ENCODE data around the gene HTR5A.

Gene HTR5A

GRCh38 chr7:155108144-155108901 is 38.2 kb downstream of the HTR5A start:
- no peak for TF ChIP-seq CTCF (IDR thresholded peaks at IDR 0.05; ENCODE audit: poor library complexity, severe bottlenecking)
- H3K36me3 ChIP-seq (ENCODE audit: low read depth): no peaks in the 10 kb centered on the region
- ATAC-seq (ENCODE audit: low read depth) (no peak), DNase-seq (ENCODE audit: low spot score) (no peak)
- no peak overlapping the region for H3K27ac ChIP-seq (ENCODE audit: poor library complexity, severe bottlenecking)
- no peaks in the 10 kb centered on the region for H3K9me3 ChIP-seq (ENCODE audit: severe bottlenecking)
- H3K4me1 ChIP-seq (ENCODE audit: insufficient read depth, poor library complexity, severe bottlenecking): no peaks in the 10 kb centered on the region
- H3K4me3 ChIP-seq (ENCODE audit: severe bottlenecking): no peak overlapping the region
- peaks cover 51% of the 10 kb centered on the region for H3K27me3 ChIP-seq (ENCODE audit: insufficient read depth, poor library complexity, severe bottlenecking)

- Histone ChIP-seq H3K27me3 (ENCODE audit: insufficient read depth, poor library complexity, severe bottlenecking) (peaks cover 57% of the 10 kb centered on the region), H3K4me3 (ENCODE audit: severe bottlenecking) (no peak overlapping the region), H3K9me3 (ENCODE audit: severe bottlenecking) (no peaks in the 10 kb centered on the region), H3K27ac (ENCODE audit: poor library complexity, severe bottlenecking) (no peak overlapping the region), H3K4me1 (ENCODE audit: insufficient read depth, poor library complexity, severe bottlenecking) (no peaks in the 10 kb centered on the region), H3K36me3 (ENCODE audit: low read depth) (no peaks in the 10 kb centered on the region)
- TF ChIP-seq CTCF (IDR thresholded peaks at IDR 0.05; ENCODE audit: poor library complexity, severe bottlenecking): no peak
- DNase-seq (ENCODE audit: low spot score) (no peak), ATAC-seq (ENCODE audit: low read depth) (no peak)
Measured at GRCh38 chr7:155109121-155109520, 39.0 kb downstream of the HTR5A start.

GRCh38 chr7:155115288-155115687 is 45.2 kb downstream of the HTR5A start:
- H3K36me3 ChIP-seq (ENCODE audit: low read depth): no peaks in the 10 kb centered on the region
- ATAC-seq (ENCODE audit: low read depth) (no peak), DNase-seq (ENCODE audit: low spot score) (no peak)
- no peak overlapping the region for H3K27ac ChIP-seq (ENCODE audit: poor library complexity, severe bottlenecking)
- TF ChIP-seq CTCF (IDR thresholded peaks at IDR 0.05; ENCODE audit: poor library complexity, severe bottlenecking): no peak
- H3K27me3 ChIP-seq (ENCODE audit: insufficient read depth, poor library complexity, severe bottlenecking): peaks cover 23% of the 10 kb centered on the region
- H3K9me3 ChIP-seq (ENCODE audit: severe bottlenecking): no peaks in the 10 kb centered on the region
- no peaks in the 10 kb centered on the region for H3K4me1 ChIP-seq (ENCODE audit: insufficient read depth, poor library complexity, severe bottlenecking)
- no peak overlapping the region for H3K4me3 ChIP-seq (ENCODE audit: severe bottlenecking)

- DNase-seq (ENCODE audit: low spot score): no peak
- no peak overlapping the region for H3K27ac ChIP-seq (ENCODE audit: poor library complexity, severe bottlenecking)
- no peak overlapping the region for H3K4me3 ChIP-seq (ENCODE audit: severe bottlenecking)
- TF ChIP-seq CTCF (IDR thresholded peaks at IDR 0.05; ENCODE audit: poor library complexity, severe bottlenecking): no peak
- no peaks in the 10 kb centered on the region for H3K36me3 ChIP-seq (ENCODE audit: low read depth)
- H3K4me1 ChIP-seq (ENCODE audit: insufficient read depth, poor library complexity, severe bottlenecking): no peaks in the 10 kb centered on the region
- no peaks in the 10 kb centered on the region for H3K9me3 ChIP-seq (ENCODE audit: severe bottlenecking)
- H3K27me3 ChIP-seq (ENCODE audit: insufficient read depth, poor library complexity, severe bottlenecking): peaks cover 9% of the 10 kb centered on the region
- no peak for ATAC-seq (ENCODE audit: low read depth)
Measured at GRCh38 chr7:155119801-155120382, 49.8 kb downstream of the HTR5A start.

GRCh38 chr7:155120460-155120859 is 50.3 kb downstream of the HTR5A start:
- H3K4me1 ChIP-seq (ENCODE audit: insufficient read depth, poor library complexity, severe bottlenecking): no peaks in the 10 kb centered on the region
- no peaks in the 10 kb centered on the region for H3K9me3 ChIP-seq (ENCODE audit: severe bottlenecking)
- H3K4me3 ChIP-seq (ENCODE audit: severe bottlenecking): no peak overlapping the region
- H3K36me3 ChIP-seq (ENCODE audit: low read depth): no peaks in the 10 kb centered on the region
- no peak for TF ChIP-seq CTCF (IDR thresholded peaks at IDR 0.05; ENCODE audit: poor library complexity, severe bottlenecking)
- H3K27me3 ChIP-seq (ENCODE audit: insufficient read depth, poor library complexity, severe bottlenecking): peaks cover 9% of the 10 kb centered on the region
- H3K27ac ChIP-seq (ENCODE audit: poor library complexity, severe bottlenecking): no peak overlapping the region
- DNase-seq (ENCODE audit: low spot score) (no peak), ATAC-seq (ENCODE audit: low read depth) (no peak)

All from RWPE2 (cell line).